H1 (cell line): ENCODE data around the gene LTN1. TPM values are rescaled to one million over a fixed set of nuclear protein-coding genes. Genes with fewer than 3 reads are reported as not detected.

Experiments used
- CTCF ChIA-PET: fragments of 300-600 bp; sonication (Branson Sonifier 250); formaldehyde crosslinking; loops from one replicate; lab custom pipeline; 2021; ENCODE audit not compliant: partially characterized antibody; lab: Charles Lee
- POLR2A ChIA-PET: fragments of 300-600 bp; sonication (Branson Sonifier 250); formaldehyde crosslinking; loops from one replicate; lab custom pipeline; 2021; ENCODE audit warnings: inconsistent platforms; ENCODE audit not compliant: partially characterized antibody; lab: Charles Lee
- DNase-seq, 2 experiments: peaks; one replicate each; pipeline versions ENCODE4 v3.0.0 to v3.0.0-alpha.2; 2010 to 2022; ENCODE audit warnings: low spot score in 2 of 2, low read depth in 1 of 2, mixed read lengths in 1 of 2
- FAIRE-seq: peaks from 2 replicates; lab custom pipeline; 2011; peaks lifted over from hg19 to GRCh38; lab: Jason Lieb, UNC
- H2AFZ ChIP-seq: 2 replicates; pipeline ENCODE4 v1.8.1; 2012; ENCODE audit warnings: low read length, inconsistent platforms
- H2AK5ac ChIP-seq: 2 replicates; pipeline ENCODE4 v1.6.1; 2013; ENCODE audit warnings: low read depth, low read length
- H2BK120ac ChIP-seq: replicated peaks from 2 replicates; pipeline ENCODE3; 2013; ENCODE audit warnings: low read depth, low read length, inconsistent platforms
- H2BK12ac ChIP-seq: 2 replicates; pipeline ENCODE4 v1.6.1; 2013; ENCODE audit warnings: low read depth, low read length
- H2BK15ac ChIP-seq: 2 replicates; pipeline ENCODE4 v1.6.1; 2013; ENCODE audit warnings: low read length
- H2BK20ac ChIP-seq: 2 replicates; pipeline ENCODE4 v1.6.1; 2013; ENCODE audit warnings: low read length
- H2BK5ac ChIP-seq: 2 replicates; pipeline ENCODE4 v1.6.1; 2013; ENCODE audit warnings: low read depth, low read length
- H3K14ac ChIP-seq: 2 replicates; pipeline ENCODE4 v1.6.1; 2013; ENCODE audit warnings: inconsistent platforms; ENCODE audit not compliant: insufficient read length
- H3K18ac ChIP-seq: 2 replicates; pipeline ENCODE4 v1.6.1; 2013; ENCODE audit warnings: low read length; ENCODE audit errors: extremely low read depth
- H3K23ac ChIP-seq: 2 replicates; pipeline ENCODE4 v1.6.1; 2013; ENCODE audit warnings: inconsistent platforms; ENCODE audit not compliant: insufficient read length
- H3K23me2 ChIP-seq: 2 replicates; pipeline ENCODE4 v1.6.1; 2013; ENCODE audit warnings: low read depth, low read length
- H3K27ac ChIP-seq: 2 replicates; pipeline ENCODE4 v1.6.1; 2011; ENCODE audit warnings: low read depth, low read length, inconsistent platforms
- H3K27me3 ChIP-seq, 4 experiments: replicated peaks in 1 of 4; 1 replicate in 1 of 4; 2 replicates in 3 of 4; pipeline versions ENCODE4 v1.6.1 to v1.8.1; 2011 to 2013; ENCODE audit warnings: low read length in 3 of 4, mild to moderate bottlenecking in 3 of 4, inconsistent platforms in 2 of 4, mixed read lengths in 2 of 4, moderate library complexity in 1 of 4; ENCODE audit not compliant: control insufficient read depth in 3 of 4, insufficient read depth in 3 of 4; ENCODE audit errors: extremely low read depth in 1 of 4
- H3K36me3 ChIP-seq, 4 experiments: 2 replicates each; pipeline versions ENCODE4 v1.6.1 to v1.8.1; 2011 to 2013; ENCODE audit warnings: mild to moderate bottlenecking in 4 of 4, low read length in 3 of 4, moderate library complexity in 2 of 4, control low read depth in 1 of 4, inconsistent platforms in 1 of 4; ENCODE audit not compliant: insufficient read depth in 4 of 4, control insufficient read depth in 2 of 4
- H3K4ac ChIP-seq: replicated peaks from 2 replicates; pipeline ENCODE3; 2013; ENCODE audit warnings: low read length, low read depth, mixed read lengths, inconsistent platforms; ENCODE audit not compliant: insufficient read length
- H3K4me1 ChIP-seq, 4 experiments: replicated peaks in 1 of 4; 1 replicate in 1 of 4; 2 replicates in 3 of 4; pipeline versions ENCODE4 v1.6.1 to v1.8.1; 2011 to 2013; ENCODE audit warnings: low read length in 3 of 4, inconsistent platforms in 2 of 4, mixed read lengths in 1 of 4; ENCODE audit not compliant: insufficient read depth in 4 of 4, control insufficient read depth in 3 of 4
- H3K4me2 ChIP-seq, 2 experiments: 2 replicates each; pipeline versions ENCODE4 v1.6.1 to v1.8.1; 2011 to 2013; ENCODE audit warnings: low read depth in 2 of 2, low read length in 2 of 2, control low read depth in 1 of 2, inconsistent platforms in 1 of 2, mild to moderate bottlenecking in 1 of 2; ENCODE audit not compliant: insufficient read depth in 1 of 2
- H3K4me3 ChIP-seq, 4 experiments: fragments of 200-600, 300-600 bp in 1 of 4; sonication (generic), shearing (Covaris generic), sonication (Bioruptor Twin) in 1 of 4; 2 replicates each; pipeline versions ENCODE4 v1.5.1 to v1.8.1; 2011 to 2016; ENCODE audit warnings: low read length in 4 of 4, low read depth in 3 of 4, control low read depth in 2 of 4, inconsistent platforms in 2 of 4, mild to moderate bottlenecking in 2 of 4, mixed read lengths in 1 of 4, moderate library complexity in 1 of 4; ENCODE audit not compliant: insufficient read depth in 2 of 4; ENCODE audit errors: extremely low read depth in 1 of 4
- H3K56ac ChIP-seq: replicated peaks from 2 replicates; pipeline ENCODE3; 2013; ENCODE audit warnings: low read depth, mild to moderate bottlenecking, mixed read lengths, low read length, inconsistent platforms; ENCODE audit not compliant: insufficient read length
- H3K79me1 ChIP-seq: 2 replicates; pipeline ENCODE4 v1.6.1; 2013; ENCODE audit warnings: low read depth, low read length, control low read depth
- H3K79me2 ChIP-seq, 2 experiments: 2 replicates each; pipeline versions ENCODE4 v1.6.1 to v1.8.1; 2012 to 2013; ENCODE audit warnings: low read length in 2 of 2, mild to moderate bottlenecking in 2 of 2, inconsistent platforms in 1 of 2; ENCODE audit not compliant: insufficient read depth in 2 of 2, control insufficient read depth in 1 of 2
- H3K9ac ChIP-seq, 4 experiments: replicated peaks in 1 of 4; 1 replicate in 1 of 4; 2 replicates in 3 of 4; pipeline versions ENCODE4 v1.6.1 to v1.8.1; 2011 to 2013; ENCODE audit warnings: low read depth in 3 of 4, low read length in 3 of 4, control low read depth in 2 of 4, mild to moderate bottlenecking in 2 of 4, moderate library complexity in 2 of 4, inconsistent platforms in 1 of 4; ENCODE audit errors: extremely low read depth in 1 of 4
- H3K9me3 ChIP-seq, 2 experiments: 2 replicates each; pipeline versions ENCODE4 v1.6.1 to v1.8.1; 2012 to 2013; ENCODE audit warnings: mild to moderate bottlenecking in 2 of 2, moderate library complexity in 2 of 2, control low read depth in 1 of 2, inconsistent platforms in 1 of 2, low read depth in 1 of 2, low read length in 1 of 2, mixed read lengths in 1 of 2; ENCODE audit not compliant: insufficient read depth in 2 of 2
- H4K20me1 ChIP-seq, 2 experiments: replicated peaks in 1 of 2; 2 replicates each; pipeline versions ENCODE3 to v1.8.1; 2011 to 2013; ENCODE audit warnings: inconsistent platforms in 2 of 2, low read length in 2 of 2, mild to moderate bottlenecking in 1 of 2; ENCODE audit not compliant: insufficient read depth in 2 of 2, control insufficient read depth in 1 of 2
- H4K5ac ChIP-seq: 2 replicates; pipeline ENCODE4 v1.6.1; 2013; ENCODE audit warnings: low read length, low read depth, mixed read lengths, inconsistent platforms; ENCODE audit not compliant: insufficient read length
- H4K8ac ChIP-seq: 2 replicates; pipeline ENCODE4 v1.8.0; 2013; ENCODE audit warnings: mild to moderate bottlenecking, moderate library complexity, low read length, inconsistent platforms; ENCODE audit not compliant: insufficient read depth; ENCODE audit errors: extremely low read depth
- H4K91ac ChIP-seq: replicated peaks from 2 replicates; pipeline ENCODE3; 2013; ENCODE audit warnings: low read length, mixed read lengths, inconsistent platforms; ENCODE audit not compliant: insufficient read length
- ATF2 ChIP-seq: IDR thresholded peaks from 2 replicates; pipeline ENCODE4 v1.6.1; 2012; ENCODE audit warnings: low read length, inconsistent platforms
- FOSL1 ChIP-seq: IDR thresholded peaks from 2 replicates; pipeline ENCODE4 v1.6.1; 2011; ENCODE audit warnings: mild to moderate bottlenecking, low read depth, low read length, moderate library complexity; ENCODE audit not compliant: insufficient read depth
- GTF2F1 ChIP-seq: IDR thresholded peaks from 2 replicates; pipeline ENCODE4 v1.6.1; 2012; ENCODE audit warnings: low read depth, low read length, improper control_type of control experiment, borderline replicate concordance
- HDAC2 ChIP-seq, 2 experiments: fragments of 300-600 bp in 1 of 2; sonication (generic) in 1 of 2; IDR thresholded peaks; 2 replicates each; pipeline ENCODE4 v1.6.1; 2011 to 2012; ENCODE audit warnings: low read depth in 2 of 2, low read length in 2 of 2, mild to moderate bottlenecking in 2 of 2, moderate library complexity in 2 of 2, borderline replicate concordance in 1 of 2, inconsistent platforms in 1 of 2
- HDAC6 ChIP-seq: IDR thresholded peaks from one replicate; pipeline ENCODE4 v1.7.1; 2012; ENCODE audit warnings: low read depth, mild to moderate bottlenecking, inconsistent platforms, low read length, moderate library complexity
- KDM4A ChIP-seq: IDR thresholded peaks from one replicate; pipeline ENCODE4 v1.7.1; 2012; ENCODE audit warnings: low read depth, mild to moderate bottlenecking, moderate library complexity, low read length, inconsistent platforms; ENCODE audit not compliant: severe bottlenecking
- SIX5 ChIP-seq: IDR thresholded peaks from 2 replicates; pipeline ENCODE4 v1.6.1; 2011; ENCODE audit warnings: mild to moderate bottlenecking, low read depth, low read length
- USF2 ChIP-seq: IDR thresholded peaks from 2 replicates; pipeline ENCODE4 v1.6.1; 2011; ENCODE audit warnings: low read length, improper control_type of control experiment
- YY1 ChIP-seq: IDR thresholded peaks from 2 replicates; pipeline ENCODE4 v1.6.1; 2011; ENCODE audit warnings: low read depth, mild to moderate bottlenecking, low read length
- WGBS, 2 experiments: shearing (Covaris generic) in 1 of 2; methylation state at CpG; one replicate each; pipeline versions ENCODE4 v1.1.6 to v1.1.7; 2013 to 2015; ENCODE audit warnings: low lambda C conversion rate in 2 of 2, mixed read lengths in 2 of 2, inconsistent platforms in 1 of 2, low coverage in 1 of 2, missing lambda C conversion rate in 1 of 2; ENCODE audit not compliant: insufficient replicate concordance in 2 of 2, insufficient coverage in 1 of 2, insufficient read length in 1 of 2; ENCODE audit errors: extremely low coverage in 1 of 2, missing lambda C conversion rate in 1 of 2; 5-methylcytosine and 5-hydroxymethylcytosine counted together
- polyA plus RNA-seq, 7 experiments: library from polyadenylated mRNA; depleted of rRNA in 3 of 7; stranded (reverse) in 5 of 7; unstranded in 2 of 7; fragments of >200 nt in 5 of 7; fragments of 200-250 nt in 2 of 7; gene quantifications; 1 replicate in 5 of 7; 2 replicates in 1 of 7; 4 replicates in 1 of 7; pipeline versions ENCODE4 v1.2.1 to v1.2.3, GENCODE V29; 2011 to 2013; ENCODE audit warnings: missing spikeins in 2 of 7, mixed read lengths in 2 of 7
- total RNA-seq: library from RNA; stranded (reverse); fragmentation: NEBNext Ultra II Directional; extraction: Animal tissue kit (Norgen Biotek cat#: 25700); gene quantifications from 2 replicates; pipeline ENCODE4 v1.2.1, GENCODE V29; 2021

LTN1 gene
- total and polyA plus RNA-seq, 2 of the 8 experiments (the other 6 are each of a cell fraction or from before 2014, with no cell fraction given): 3.2 to 23.5 TPM

- peaks cover 5% of the 10 kb centered on the region; the same call in 1 of the 2 replicates for H3K23me2 ChIP-seq
- DNase-seq (no peak), FAIRE-seq (no peak)
- H3K9me3 ChIP-seq: no peaks in the 10 kb centered on the region
- no peaks in the 10 kb centered on the region for H3K27me3 ChIP-seq
- WGBS, 2 experiments: 89% methylated on average over 3 of the region's 4 CpGs; no CpG with 5 or more reads in 1 of the 2 experiments
- no peak overlapping the region for H3K4ac ChIP-seq
- no peak overlapping the region for H4K5ac ChIP-seq
- H3K23ac ChIP-seq: no peak overlapping the region
- no peak overlapping the region for H3K27ac ChIP-seq
- POLR2A ChIA-PET: interaction anchor here (1.3 to 2.7 kb wide), 3 partner anchors 11 to 51 kb away, joined by 4 to 8 read pairs (median 5); partner anchors contain the start of gene CCT8
- H2BK15ac ChIP-seq: no peak overlapping the region
- H2BK20ac ChIP-seq: no peak overlapping the region
- no peak overlapping the region for H2BK5ac ChIP-seq
- no peaks in the 10 kb centered on the region for H3K36me3 ChIP-seq
- H3K56ac ChIP-seq: no peak overlapping the region
- no peak overlapping the region for H3K18ac ChIP-seq
- no peak overlapping the region for H2AK5ac ChIP-seq
- H3K9ac ChIP-seq: no peak overlapping the region
- no peak overlapping the region for H2BK12ac ChIP-seq
- H3K4me3 ChIP-seq: no peak overlapping the region
- no peaks in the 10 kb centered on the region; the same call in 1 of the 2 replicates for H3K79me1 ChIP-seq
- no peak overlapping the region for H2AFZ ChIP-seq
- H3K79me2 ChIP-seq: peaks cover 0 to 21% of the 10 kb centered on the region in 2 experiments; a peak in 2 of 4 replicates
- H4K20me1 ChIP-seq: peaks cover 0 to 1% of the 10 kb centered on the region in 2 experiments
- H3K4me2 ChIP-seq: no peak overlapping the region
- CTCF ChIA-PET: interaction anchor here (0.7 kb wide), 1 partner anchor 19 kb away, joined by 4 read pairs; no protein-coding TSS in a partner anchor
- no peak overlapping the region for H3K14ac ChIP-seq
- no peak overlapping the region for H4K91ac ChIP-seq
- H2BK120ac ChIP-seq: no peak overlapping the region
- H4K8ac ChIP-seq: no peak overlapping the region
- H3K4me1 ChIP-seq: no peaks in the 10 kb centered on the region
- TF ChIP-seq ATF2: no peak
- no peak for TF ChIP-seq USF2
- TF ChIP-seq SIX5: no peak
- TF ChIP-seq HDAC6: no peak
- no peak for TF ChIP-seq KDM4A
- TF ChIP-seq HDAC2 (IDR thresholded peaks at IDR 0.05; ENCODE audit: borderline replicate concordance in 1 of 2, low read depth in 2 of 2, low read length in 2 of 2): no peak
- no peak for TF ChIP-seq GTF2F1
- no peak for TF ChIP-seq YY1
- no peak for TF ChIP-seq FOSL1
These were observed 29.5 kb upstream of the LTN1 start for GRCh38 chr21:29022166-29022565.
